HepG2 (cell line): Measurements from ENCODE around the gene SYNPR. TPM values are rescaled to one million over a fixed set of nuclear protein-coding genes. Genes with fewer than 3 reads are reported as not detected.

ENCODE experiments used
- ATAC-seq: fragments of 200-7000 bp; cut with Tn5 transposase; 3 replicates; pipeline ENCODE4 v1.9.1; 2020; ENCODE audit warnings: mild to moderate bottlenecking, moderate library complexity
- BruUV-seq: library from RNA; stranded (reverse); fragments of 400-500 nt; replicated peaks from 2 replicates; lab custom pipeline; 2021; lab: Mats Ljungman, UMichigan
- CTCF ChIA-PET: fragments of 300-600 bp; formaldehyde crosslinking; extraction: SDS; loops from one replicate; lab custom pipeline; 2021; ENCODE audit warnings: low total read pairs, inconsistent platforms, low intra/inter-chr PET ratio; lab: Yijun Ruan, JAX
- POLR2A ChIA-PET: fragments of 350-600 bp; sonication (Branson Sonifier 250); formaldehyde crosslinking; loops from one replicate; lab custom pipeline; 2020; ENCODE audit warnings: antibody characterized with exemption, inconsistent platforms; lab: Yijun Ruan, JAX
- DNase-seq: peaks from one replicate; pipeline ENCODE4 v3.0.0-alpha.2; 2015; ENCODE audit warnings: low spot score
- FAIRE-seq: peaks from 3 replicates; lab custom pipeline; 2011; peaks lifted over from hg19 to GRCh38; lab: Jason Lieb, UNC
- H2AFZ ChIP-seq: one replicate; pipeline ENCODE4 v1.6.1; 2011; ENCODE audit warnings: low read length, inconsistent platforms
- H3K27ac ChIP-seq: fragments of 300-600 bp; 3 replicates; pipeline ENCODE4 v1.8.0; 2011; ENCODE audit warnings: mixed run types, mild to moderate bottlenecking, mixed read lengths, low read length, inconsistent platforms; ENCODE audit not compliant: insufficient read depth; ENCODE audit errors: extremely low read length
- H3K27me3 ChIP-seq, 2 experiments: fragments of 200-600 bp in 1 of 2; 2 replicates in 1 of 2; 3 replicates in 1 of 2; pipeline versions ENCODE4 v1.6.0 to v1.8.0; 2011; ENCODE audit warnings: low read length in 2 of 2, mild to moderate bottlenecking in 2 of 2, moderate library complexity in 2 of 2, inconsistent platforms in 1 of 2; ENCODE audit not compliant: insufficient read depth in 2 of 2, control insufficient read depth in 1 of 2
- H3K36me3 ChIP-seq, 2 experiments: fragments of 200-600 bp in 1 of 2; replicated peaks in 1 of 2; 2 replicates in 1 of 2; 3 replicates in 1 of 2; pipeline versions ENCODE4 v1.5.1 to v1.8.0; 2011; ENCODE audit warnings: low read length in 2 of 2, inconsistent platforms in 1 of 2; ENCODE audit not compliant: insufficient read depth in 2 of 2, control insufficient read depth in 1 of 2
- H3K4me1 ChIP-seq: 2 replicates; pipeline ENCODE4 v1.5.1; 2012; ENCODE audit warnings: low read length, inconsistent platforms; ENCODE audit not compliant: insufficient read depth
- H3K4me2 ChIP-seq: 2 replicates; pipeline ENCODE4 v1.6.0; 2011; ENCODE audit warnings: low read depth, low read length, inconsistent platforms
- H3K4me3 ChIP-seq, 3 experiments: fragments of 200-600 bp in 1 of 3; sonication (generic), shearing (Covaris generic) in 1 of 3; replicated peaks in 1 of 3; 2 replicates each; pipeline ENCODE4 v1.5.1; 2011 to 2016; ENCODE audit warnings: low read length in 3 of 3, inconsistent platforms in 2 of 3, low read depth in 2 of 3, mild to moderate bottlenecking in 2 of 3, control low read depth in 1 of 3, mixed read lengths in 1 of 3; ENCODE audit not compliant: insufficient read depth in 1 of 3
- H3K79me2 ChIP-seq: one replicate; pipeline ENCODE4 v1.6.1; 2011; ENCODE audit warnings: low read length, inconsistent platforms; ENCODE audit not compliant: insufficient read depth
- H3K9ac ChIP-seq: 2 replicates; pipeline ENCODE4 v1.6.0; 2011; ENCODE audit warnings: mild to moderate bottlenecking, low read depth, low read length, inconsistent platforms; ENCODE audit not compliant: insufficient read depth
- H3K9me3 ChIP-seq: 2 replicates; pipeline ENCODE4 v1.5.1; 2012; ENCODE audit warnings: mild to moderate bottlenecking, low read length
- H4K20me1 ChIP-seq: 2 replicates; pipeline ENCODE4 v1.6.0; 2011; ENCODE audit warnings: inconsistent platforms, mild to moderate bottlenecking, low read length, moderate library complexity; ENCODE audit not compliant: insufficient read depth
- BCL6 ChIP-seq: IDR thresholded peaks from 2 replicates; pipeline ENCODE4 v1.6.1; 2016; ENCODE audit warnings: missing genetic modification reagents, missing compliant biosample characterization
- BORCS8-MEF2B ChIP-seq: sonication (generic); formaldehyde crosslinking; IDR thresholded peaks from 2 replicates; pipeline ENCODE4 v1.8.0; 2022; ENCODE audit warnings: mild to moderate bottlenecking, missing genetic modification reagents
- DBP ChIP-seq: sonication (generic); formaldehyde crosslinking; IDR thresholded peaks from 2 replicates; pipeline ENCODE4 v1.4.0; 2020; ENCODE audit warnings: missing genetic modification reagents; ENCODE audit errors: not compliant biosample characterization
- EZH2 ChIP-seq: conservative IDR thresholded peaks from 2 replicates; pipeline ENCODE4 v1.6.1; 2012; ENCODE audit warnings: mild to moderate bottlenecking, low read depth, low read length, moderate library complexity
- JARID2 ChIP-seq: sonication (generic); formaldehyde crosslinking; IDR thresholded peaks from 2 replicates; pipeline ENCODE4 v1.8.1; 2023; ENCODE audit warnings: missing genetic modification reagents, inconsistent platforms; ENCODE audit not compliant: insufficient replicate concordance
- MIXL1 ChIP-seq: IDR thresholded peaks from 2 replicates; pipeline ENCODE4 v1.6.1; 2016
- NFAT5 ChIP-seq: sonication (generic); formaldehyde crosslinking; IDR thresholded peaks from 2 replicates; pipeline ENCODE4 v1.4.0; 2020; ENCODE audit warnings: missing genetic modification reagents
- ZNF431 ChIP-seq: sonication (generic); formaldehyde crosslinking; IDR thresholded peaks from 2 replicates; pipeline ENCODE4 v1.9.0; 2022; ENCODE audit warnings: missing genetic modification reagents, low read depth, mild to moderate bottlenecking, borderline replicate concordance
- ZNF564 ChIP-seq: sonication (generic); formaldehyde crosslinking; IDR thresholded peaks from 2 replicates; pipeline ENCODE4 v1.8.1; 2023; ENCODE audit warnings: mild to moderate bottlenecking, missing genetic modification reagents
- ZNF609 ChIP-seq: sonication (generic); formaldehyde crosslinking; IDR thresholded peaks from 2 replicates; pipeline ENCODE4 v1.4.0; 2020; ENCODE audit warnings: mild to moderate bottlenecking, missing genetic modification reagents, borderline replicate concordance
- ZNF619 ChIP-seq: sonication (generic); formaldehyde crosslinking; IDR thresholded peaks from 2 replicates; pipeline ENCODE4 v1.4.0; 2020; ENCODE audit warnings: mild to moderate bottlenecking, missing genetic modification reagents
- in situ Hi-C: cut with HindIII; loops from 2 replicates; pipeline ENCODE4 v1.10.0; 2017; ENCODE audit warnings: low pct_unique_long_range_greater_than_20kb; ENCODE audit not compliant: extremely low pct_ligation_motif_present
- intact Hi-C: fragments of 100-400 bp; cut with micrococcal nuclease; formaldehyde crosslinking; loops from one replicate; pipeline ENCODE4 v1.10.0; 2022; ENCODE audit not compliant: unreplicated experiment
- polyA plus RNA-seq, 8 experiments: library from polyadenylated mRNA; depleted of rRNA in 3 of 8; stranded (reverse) in 7 of 8; unstranded in 1 of 8; fragments of >200 nt; fragmentation: Illumina TruSeq in 4 of 8; extraction: Trizol in 4 of 8; gene quantifications; 2 replicates each; pipeline versions ENCODE4 v1.2.1 to v1.2.3, GENCODE V29; 2011 to 2016; ENCODE audit warnings: low read depth in 4 of 8, missing spikeins in 1 of 8, mixed read lengths in 1 of 8; ENCODE audit not compliant: insufficient read depth in 1 of 8
- total RNA-seq, 5 experiments: library from RNA; depleted of rRNA; stranded (reverse); fragments of >200 nt; fragmentation: Illumina TruSeq; extraction: Trizol; gene quantifications; 2 replicates each; pipeline ENCODE4 v1.2.3, GENCODE V29; 2016; ENCODE audit warnings: low read depth in 1 of 5
- TF ChIP-seq, protein P1 (sequence below): sonication (generic); formaldehyde crosslinking; IDR thresholded peaks from 2 replicates; pipeline ENCODE4 v1.5.0; 2020; ENCODE audit warnings: mild to moderate bottlenecking, missing genetic modification reagents

SYNPR gene
- total and polyA plus RNA-seq, 2 of the 13 experiments (the other 11 are each of a cell fraction or from before 2014, with no cell fraction given): 0.04 TPM; not detected in 1

- Histone ChIP-seq H3K27ac (no peak overlapping the region), H3K4me1 (no peaks in the 10 kb centered on the region), H4K20me1 (no peaks in the 10 kb centered on the region), H3K36me3 (no peaks in the 10 kb centered on the region), H3K4me2 (no peak overlapping the region), H3K79me2 (no peaks in the 10 kb centered on the region), H2AFZ (no peak overlapping the region), H3K9me3 (no peaks in the 10 kb centered on the region), H3K4me3 (no peak overlapping the region), H3K9ac (no peak overlapping the region), H3K27me3 (no peaks in the 10 kb centered on the region)
- FAIRE-seq: no peak
- BruUV-seq: no TSS peak
- DNase-seq: no peak
- ChIA-PET POLR2A (no interaction called here), CTCF (no interaction called here)
- intact Hi-C loops (no loop called here), in situ Hi-C loops (no loop called here)
- no peak for ATAC-seq
- TF ChIP-seq ZNF431 (CRISPR knock-in tag) (no peak), ZNF564 (no peak), BCL6 (CRISPR knock-in tag) (no peak), DBP (no peak), EZH2 (no peak), BORCS8-MEF2B (no peak), ZNF619 (CRISPR knock-in tag) (no peak), ZNF609 (CRISPR knock-in tag) (no peak), NFAT5 (CRISPR knock-in tag) (no peak), JARID2 (no peak), MIXL1 (CRISPR knock-in tag) (no peak)
- TF ChIP-seq, protein P1, sequence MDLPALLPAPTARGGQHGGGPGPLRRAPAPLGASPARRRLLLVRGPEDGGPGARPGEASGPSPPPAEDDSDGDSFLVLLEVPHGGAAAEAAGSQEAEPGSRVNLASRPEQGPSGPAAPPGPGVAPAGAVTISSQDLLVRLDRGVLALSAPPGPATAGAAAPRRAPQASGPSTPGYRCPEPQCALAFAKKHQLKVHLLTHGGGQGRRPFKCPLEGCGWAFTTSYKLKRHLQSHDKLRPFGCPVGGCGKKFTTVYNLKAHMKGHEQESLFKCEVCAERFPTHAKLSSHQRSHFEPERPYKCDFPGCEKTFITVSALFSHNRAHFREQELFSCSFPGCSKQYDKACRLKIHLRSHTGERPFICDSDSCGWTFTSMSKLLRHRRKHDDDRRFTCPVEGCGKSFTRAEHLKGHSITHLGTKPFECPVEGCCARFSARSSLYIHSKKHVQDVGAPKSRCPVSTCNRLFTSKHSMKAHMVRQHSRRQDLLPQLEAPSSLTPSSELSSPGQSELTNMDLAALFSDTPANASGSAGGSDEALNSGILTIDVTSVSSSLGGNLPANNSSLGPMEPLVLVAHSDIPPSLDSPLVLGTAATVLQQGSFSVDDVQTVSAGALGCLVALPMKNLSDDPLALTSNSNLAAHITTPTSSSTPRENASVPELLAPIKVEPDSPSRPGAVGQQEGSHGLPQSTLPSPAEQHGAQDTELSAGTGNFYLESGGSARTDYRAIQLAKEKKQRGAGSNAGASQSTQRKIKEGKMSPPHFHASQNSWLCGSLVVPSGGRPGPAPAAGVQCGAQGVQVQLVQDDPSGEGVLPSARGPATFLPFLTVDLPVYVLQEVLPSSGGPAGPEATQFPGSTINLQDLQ (CRISPR knock-in tag): no peak
Measured at GRCh38 chr3:63413523-63413922, 135.4 kb downstream of the SYNPR start.
